ENCODE results near the gene HEATR9.

- TF ChIP-seq CTCF (IDR thresholded peaks at IDR 0.05 in 2 of 3, conservative IDR thresholded peaks at IDR 0.05 in 1 of 3; ENCODE audit: borderline replicate concordance in 1 of 3, insufficient read depth in 1 of 3, low read depth in 2 of 3, low read length in 2 of 3), result no peak
- no peak for TF ChIP-seq EZH2phosphoT487 (IDR thresholded peaks at IDR 0.05; ENCODE audit: borderline replicate concordance)
Measured at GRCh38 chr17:35817196-35817595, 51.5 kb downstream of the HEATR9 start.
